ENCODE measurements around the gene R3HDM2.

R3HDM2 gene

DNA sequence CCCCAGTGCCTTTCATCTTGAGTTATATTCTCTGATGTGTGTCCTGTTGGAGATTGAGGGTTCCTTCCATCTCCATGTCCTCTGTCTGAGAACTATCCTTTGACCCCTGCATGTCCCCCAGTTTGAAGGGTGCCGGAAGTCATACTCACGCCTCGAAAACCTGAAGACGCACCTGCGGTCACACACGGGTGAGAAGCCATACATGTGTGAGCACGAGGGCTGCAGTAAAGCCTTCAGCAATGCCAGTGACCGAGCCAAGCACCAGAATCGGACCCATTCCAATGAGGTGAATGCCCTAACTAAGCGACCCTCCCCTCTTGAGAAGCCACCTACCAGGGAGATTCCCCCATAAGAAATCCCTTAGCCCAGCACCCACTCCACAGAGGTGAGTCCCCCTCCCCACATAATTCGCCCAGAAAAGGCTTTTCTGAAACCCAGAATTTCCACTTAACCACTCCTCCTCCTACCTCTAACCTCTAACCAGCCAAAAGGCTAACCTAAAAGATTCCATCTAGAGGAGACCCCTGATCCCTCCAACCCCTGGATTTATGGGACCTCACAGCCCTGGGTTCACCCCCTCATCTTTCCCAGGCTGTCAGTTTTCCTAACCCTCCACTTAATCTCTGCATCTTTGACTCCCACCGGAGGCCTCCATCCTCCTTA is 36.5 kb upstream of the R3HDM2 start:
- DNase-seq (ENCODE audit: low spot score), result no peak

DNA sequence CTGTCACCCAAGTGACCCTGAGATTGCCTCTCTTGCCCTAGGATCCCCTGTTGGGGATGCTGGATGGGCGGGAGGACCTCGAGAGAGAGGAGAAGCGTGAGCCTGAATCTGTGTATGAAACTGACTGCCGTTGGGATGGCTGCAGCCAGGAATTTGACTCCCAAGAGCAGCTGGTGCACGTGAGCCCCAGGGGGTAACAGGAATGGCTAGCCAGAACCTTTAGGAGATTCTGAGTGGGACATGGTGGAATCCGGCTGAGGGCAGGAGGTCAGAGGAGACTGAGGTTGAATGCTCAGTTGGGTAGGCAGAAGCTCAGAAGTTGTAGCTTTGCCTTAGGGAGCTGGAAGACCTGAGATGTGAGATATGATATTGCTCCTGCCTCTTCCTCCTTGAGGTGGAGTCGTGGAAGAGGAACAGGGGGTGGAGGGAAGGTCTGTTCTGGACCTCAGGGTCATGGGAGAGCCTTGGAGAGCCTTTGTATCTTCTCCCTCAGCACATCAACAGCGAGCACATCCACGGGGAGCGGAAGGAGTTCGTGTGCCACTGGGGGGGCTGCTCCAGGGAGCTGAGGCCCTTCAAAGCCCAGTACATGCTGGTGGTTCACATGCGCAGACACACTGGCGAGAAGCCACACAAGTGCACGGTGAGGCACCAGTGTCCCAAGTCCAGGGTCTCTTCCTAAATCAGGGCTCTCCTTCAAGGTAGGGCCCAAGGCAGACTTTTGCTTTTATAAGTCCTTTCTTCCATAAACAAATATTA is 35.1 kb upstream of the R3HDM2 start:
- no peak for DNase-seq (ENCODE audit: low spot score)

DNA sequence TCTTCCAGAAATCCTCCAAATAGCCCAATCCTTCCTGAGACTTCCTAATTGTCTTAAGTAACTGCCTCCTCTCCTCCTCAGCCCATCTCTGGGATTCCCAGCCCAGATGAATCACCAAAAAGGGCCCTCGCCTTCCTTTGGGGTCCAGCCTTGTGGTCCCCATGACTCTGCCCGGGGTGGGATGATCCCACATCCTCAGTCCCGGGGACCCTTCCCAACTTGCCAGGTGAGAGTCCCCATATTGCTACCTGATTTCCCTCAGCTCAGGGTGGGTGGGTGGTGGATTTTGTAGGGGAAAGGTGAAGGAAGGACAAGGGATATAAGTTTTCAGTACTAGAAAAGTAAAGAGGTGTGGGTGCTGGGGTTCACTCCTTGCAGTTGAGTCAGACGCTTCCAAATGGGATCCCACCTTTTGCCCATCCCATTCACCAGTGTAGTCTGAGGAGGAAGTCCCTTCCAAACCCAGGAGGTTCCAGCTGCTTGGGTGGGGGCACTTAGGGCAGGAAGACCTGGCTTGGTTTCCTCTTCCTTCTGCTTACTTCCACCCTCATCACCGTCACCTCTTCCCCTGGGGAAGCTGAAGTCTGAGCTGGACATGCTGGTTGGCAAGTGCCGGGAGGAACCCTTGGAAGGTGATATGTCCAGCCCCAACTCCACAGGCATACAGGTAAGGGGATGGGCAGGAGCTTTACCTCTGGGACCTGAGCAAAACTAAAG is 34.3 kb upstream of the R3HDM2 start:
- no peak for DNase-seq (ENCODE audit: low spot score)

DNA sequence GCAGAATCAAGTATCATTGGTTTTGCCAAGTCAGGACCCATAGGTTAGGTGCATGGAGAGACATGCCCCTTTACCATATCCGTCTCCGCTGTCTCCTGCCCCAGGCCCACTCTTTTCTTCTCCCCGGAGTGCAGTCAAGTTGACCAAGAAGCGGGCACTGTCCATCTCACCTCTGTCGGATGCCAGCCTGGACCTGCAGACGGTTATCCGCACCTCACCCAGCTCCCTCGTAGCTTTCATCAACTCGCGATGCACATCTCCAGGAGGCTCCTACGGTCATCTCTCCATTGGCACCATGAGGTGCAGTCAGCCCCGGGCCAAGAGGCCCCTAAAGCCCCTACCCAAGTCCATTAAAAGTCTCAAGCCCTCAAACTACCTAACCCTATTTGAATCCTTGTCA is 33.7 kb upstream of the R3HDM2 start:
- no peak for DNase-seq (ENCODE audit: low spot score)

DNA sequence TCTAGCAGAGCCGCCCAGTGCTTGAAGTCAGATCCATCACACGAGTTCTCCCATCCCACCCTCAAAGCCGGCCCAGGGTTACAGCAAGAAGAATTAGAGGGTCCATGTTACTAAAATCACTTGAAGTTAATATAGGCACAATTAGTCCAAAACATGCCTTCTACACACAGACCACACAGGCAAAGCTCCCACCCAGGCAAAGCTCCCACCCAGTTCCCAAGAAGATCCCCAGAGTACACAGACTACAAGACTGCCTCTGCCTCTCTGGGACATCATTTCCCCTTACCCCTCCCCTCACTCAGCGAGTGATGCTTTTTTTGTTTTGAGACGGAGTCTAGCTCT is 32.0 kb upstream of the R3HDM2 start:
- no peak for DNase-seq (ENCODE audit: low spot score)

DNA sequence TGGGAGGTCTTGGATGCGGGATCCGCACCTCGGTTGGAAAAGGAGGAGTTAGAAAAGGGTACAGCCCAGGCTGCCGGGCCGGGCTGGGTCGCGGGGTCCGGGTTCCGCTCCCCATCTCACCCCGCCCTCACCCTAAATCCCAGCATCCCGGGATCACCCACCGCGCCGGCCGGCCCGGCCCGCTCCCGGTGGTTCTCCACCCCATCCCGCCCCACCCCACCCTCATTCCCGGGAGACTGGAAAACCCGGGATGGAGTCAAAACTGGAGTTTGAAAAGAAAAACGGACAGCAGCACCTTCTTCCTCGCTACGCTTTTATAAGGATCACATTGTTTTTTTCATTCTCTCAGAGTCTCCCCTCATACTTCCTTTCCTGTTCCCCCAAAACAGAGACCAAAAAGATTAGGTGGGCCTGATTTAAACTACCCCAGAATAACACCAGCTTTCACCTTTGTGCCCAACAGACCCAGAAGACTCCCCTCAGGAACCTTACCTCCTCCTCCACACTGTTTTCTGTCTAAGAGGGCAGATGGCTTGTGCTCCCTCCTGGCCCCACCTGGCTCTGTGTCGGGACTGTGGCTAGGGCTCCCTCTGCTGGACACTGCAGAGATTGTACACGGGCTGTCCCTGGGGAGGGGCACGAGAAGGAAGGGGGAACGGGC is 31.5 kb upstream of the R3HDM2 start:
- DNase-seq (ENCODE audit: low spot score), result peak; percentile 99

DNA sequence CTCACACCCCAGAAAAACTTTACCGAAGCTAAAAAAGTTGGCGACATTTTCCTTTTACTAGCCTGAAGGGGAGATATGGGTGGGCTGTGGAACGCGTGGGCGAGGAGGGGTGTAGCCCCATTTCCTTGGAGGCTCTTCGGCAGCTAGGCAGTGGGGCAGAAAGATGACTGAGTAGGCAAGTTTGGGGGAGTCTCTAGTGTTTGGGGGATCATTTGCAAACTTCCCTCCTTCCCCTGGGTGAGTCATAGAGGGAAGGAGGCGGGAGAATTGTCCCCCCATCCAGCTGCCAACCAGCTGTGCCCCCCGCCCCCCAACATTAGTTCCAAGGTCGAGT is 31.0 kb upstream of the R3HDM2 start:
- DNase-seq (ENCODE audit: low spot score), result no peak

DNA sequence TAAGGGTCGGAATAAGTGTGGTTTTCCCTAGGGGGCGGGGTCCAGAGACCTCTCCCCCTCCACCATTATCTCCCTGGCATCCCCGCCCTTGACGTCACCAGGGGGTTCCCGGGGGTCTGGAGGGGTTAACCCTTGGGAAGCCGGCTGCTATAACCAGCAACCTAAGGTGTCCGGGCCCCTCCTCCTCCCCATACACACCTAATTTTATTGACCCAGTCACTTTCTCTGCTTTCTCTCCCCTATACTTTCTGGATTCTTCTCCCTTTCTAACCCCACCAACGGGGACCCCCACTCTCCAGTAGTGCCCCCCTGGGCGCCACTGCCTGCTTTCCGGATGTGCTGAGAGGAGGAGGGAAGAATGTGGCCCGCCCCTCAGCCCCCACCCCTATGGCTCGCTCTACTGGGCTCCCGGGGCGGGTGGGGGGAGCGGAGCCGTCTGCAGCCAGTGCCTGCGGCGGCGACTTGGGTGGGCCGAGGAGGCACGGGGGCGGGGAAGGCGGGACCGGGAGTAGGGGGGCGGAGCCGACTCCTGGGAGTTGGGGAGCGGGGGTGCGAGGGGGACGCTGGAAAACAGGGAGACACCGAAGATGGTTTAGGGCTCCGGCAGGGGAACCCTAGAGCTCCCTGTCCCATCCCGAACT is 30.6 kb upstream of the R3HDM2 start:
- DNase-seq (ENCODE audit: low spot score), result peak; percentile 80

DNA sequence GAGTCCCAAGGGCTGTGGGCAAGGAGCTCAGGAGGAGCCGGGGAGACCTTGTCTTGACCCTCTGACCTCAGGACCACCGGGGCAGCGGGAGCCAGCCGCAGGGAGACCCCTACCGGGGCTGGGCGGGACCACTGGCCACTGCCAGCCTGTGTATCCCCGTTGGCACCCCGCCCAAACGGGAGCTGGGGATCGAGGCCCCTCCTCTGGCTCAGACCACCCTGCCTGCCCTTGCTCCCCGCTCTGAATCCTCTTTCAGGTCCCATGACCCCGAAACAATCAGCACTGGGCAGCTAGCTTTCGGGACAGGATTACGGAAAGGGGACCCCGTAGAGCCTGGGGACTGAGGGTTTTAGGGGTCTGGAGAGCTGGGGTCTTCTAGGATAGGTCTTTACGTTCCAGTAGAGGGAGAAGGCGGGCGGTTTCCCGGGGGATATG is 30.0 kb upstream of the R3HDM2 start:
- DNase-seq (ENCODE audit: low spot score), result peak; percentile 18

DNA sequence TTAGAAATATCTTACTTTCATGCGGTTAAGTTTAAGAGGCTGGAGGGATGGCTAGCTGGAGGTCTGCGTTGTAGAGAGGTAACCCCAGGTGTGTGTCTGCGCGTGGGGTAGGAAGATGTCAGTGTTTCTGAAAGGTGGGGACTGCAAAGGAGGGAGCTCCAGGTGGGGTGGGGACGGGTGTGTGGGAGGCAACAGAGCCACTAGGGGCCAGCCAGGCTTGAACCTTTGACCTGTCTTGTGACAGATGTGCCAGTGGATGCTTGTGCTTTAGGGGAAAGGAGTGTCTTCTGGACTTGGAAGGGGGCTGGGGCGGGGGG is 29.6 kb upstream of the R3HDM2 start:
- DNase-seq (ENCODE audit: low spot score), result peak; percentile 23

DNA sequence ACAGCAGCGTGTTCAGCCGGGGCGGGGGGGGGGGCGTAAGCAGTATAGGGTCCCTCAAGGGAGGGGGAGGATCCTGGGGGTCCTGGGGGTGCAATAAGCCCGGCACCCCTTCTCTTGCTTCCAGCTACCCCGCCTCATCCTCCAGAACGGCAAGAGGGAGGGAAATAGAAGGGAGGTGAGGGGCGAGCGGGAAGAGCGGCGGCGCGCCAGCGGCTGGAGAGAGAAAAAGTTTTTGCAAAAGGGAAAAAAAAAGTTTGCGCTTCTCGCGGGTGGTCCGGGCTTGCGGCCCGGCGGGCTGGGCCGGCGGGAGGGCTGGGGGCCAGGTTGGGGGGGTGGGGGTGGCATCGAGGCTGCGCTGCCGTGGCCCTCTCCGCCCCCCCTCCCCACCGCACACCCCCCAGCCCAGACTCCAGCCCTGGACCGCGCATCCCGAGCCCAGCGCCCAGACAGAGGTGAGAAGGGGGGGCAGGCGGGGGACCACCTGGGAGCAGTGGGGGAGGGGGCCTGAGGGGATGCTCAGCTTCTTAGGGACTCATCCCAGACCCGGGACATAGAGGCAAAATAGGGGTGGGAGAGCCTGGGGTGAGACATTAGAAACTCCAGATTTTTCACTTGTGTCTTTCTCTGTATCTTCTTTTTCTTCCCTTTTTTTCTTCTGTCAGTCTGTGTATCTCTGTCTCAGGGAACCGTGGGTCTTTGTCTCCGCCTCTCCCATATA is 29.1 kb upstream of the R3HDM2 start, which contains the start of gene GLI1:
Gene GLI1, plus strand, starts transcription at position 36 of the 718 bp plus-strand sequence. CDS start 3,907 bp downstream, outside the sequence.
- peak; percentile 78 for DNase-seq (ENCODE audit: low spot score)

DNA sequence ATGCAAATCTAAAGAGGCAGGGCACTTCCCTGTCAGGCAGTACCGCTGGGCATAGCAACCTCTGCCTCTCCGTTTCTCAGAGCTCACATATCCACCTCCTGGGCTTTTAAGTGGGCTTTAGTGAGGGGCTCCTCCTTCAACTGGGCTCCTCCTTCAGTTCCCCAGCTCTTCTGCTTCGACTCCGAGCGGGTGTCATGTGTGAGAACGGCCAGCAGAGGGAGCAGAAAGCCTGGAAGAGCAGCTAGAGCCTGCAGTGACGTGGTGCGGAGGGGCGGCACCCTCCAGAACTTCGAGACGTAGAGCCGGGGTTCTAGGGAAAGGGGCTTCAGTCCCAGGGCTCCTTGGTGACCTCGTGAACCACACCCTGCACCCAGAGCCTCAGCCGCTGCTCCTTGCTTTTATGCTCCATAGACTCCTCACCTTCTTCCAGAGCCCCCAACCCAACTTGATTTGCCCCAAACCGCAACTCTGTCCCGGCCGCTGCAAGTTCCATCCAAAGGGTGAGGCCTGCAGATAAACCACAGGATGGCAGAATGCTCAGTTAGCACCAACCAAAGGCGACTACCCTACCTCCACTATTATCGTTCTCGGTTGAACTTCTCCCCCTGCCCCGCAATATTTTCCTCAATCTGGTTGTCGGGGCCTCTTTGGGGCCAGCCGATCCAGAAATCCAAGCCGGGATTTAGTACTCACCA is 28.4 kb upstream of the R3HDM2 start:
- peak; percentile 89 for DNase-seq (ENCODE audit: low spot score)

DNA sequence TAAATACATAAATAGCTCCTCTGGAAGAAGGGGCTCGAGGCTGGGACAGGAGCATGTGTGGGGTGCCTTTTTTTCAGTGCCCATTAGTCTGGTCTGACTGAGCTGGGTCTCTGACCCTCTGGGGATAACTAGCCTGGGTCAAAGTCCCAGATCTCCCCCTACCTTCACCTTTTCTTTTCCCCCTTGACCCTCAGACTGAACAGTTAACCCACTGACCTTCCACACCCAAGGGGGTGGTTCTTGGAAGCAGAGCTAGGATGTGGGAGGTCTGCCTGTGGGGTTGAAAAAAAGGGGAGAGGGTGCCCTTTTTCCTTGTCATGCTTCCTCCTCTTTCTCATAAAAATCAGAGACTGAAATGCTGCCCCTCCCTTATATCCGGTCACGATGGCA is 27.8 kb upstream of the R3HDM2 start:
- no peak for DNase-seq (ENCODE audit: low spot score)

DNA sequence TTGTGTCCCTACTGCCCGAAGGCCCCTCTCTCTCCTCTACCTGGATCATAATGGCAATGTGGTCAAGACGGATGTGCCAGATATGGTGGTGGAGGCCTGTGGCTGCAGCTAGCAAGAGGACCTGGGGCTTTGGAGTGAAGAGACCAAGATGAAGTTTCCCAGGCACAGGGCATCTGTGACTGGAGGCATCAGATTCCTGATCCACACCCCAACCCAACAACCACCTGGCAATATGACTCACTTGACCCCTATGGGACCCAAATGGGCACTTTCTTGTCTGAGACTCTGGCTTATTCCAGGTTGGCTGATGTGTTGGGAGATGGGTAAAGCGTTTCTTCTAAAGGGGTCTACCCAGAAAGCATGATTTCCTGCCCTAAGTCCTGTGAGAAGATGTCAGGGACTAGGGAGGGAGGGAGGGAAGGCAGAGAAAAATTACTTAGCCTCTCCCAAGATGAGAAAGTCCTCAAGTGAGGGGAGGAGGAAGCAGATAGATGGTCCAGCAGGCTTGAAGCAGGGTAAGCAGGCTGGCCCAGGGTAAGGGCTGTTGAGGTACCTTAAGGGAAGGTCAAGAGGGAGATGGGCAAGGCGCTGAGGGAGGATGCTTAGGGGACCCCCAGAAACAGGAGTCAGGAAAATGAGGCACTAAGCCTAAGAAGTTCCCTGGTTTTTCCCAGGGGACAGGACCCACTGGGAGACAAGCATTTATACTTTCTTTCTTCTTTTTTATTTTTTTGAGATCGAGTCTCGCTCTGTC is 26.1 kb upstream of the R3HDM2 start:
- no peak for DNase-seq (ENCODE audit: low spot score)

DNA sequence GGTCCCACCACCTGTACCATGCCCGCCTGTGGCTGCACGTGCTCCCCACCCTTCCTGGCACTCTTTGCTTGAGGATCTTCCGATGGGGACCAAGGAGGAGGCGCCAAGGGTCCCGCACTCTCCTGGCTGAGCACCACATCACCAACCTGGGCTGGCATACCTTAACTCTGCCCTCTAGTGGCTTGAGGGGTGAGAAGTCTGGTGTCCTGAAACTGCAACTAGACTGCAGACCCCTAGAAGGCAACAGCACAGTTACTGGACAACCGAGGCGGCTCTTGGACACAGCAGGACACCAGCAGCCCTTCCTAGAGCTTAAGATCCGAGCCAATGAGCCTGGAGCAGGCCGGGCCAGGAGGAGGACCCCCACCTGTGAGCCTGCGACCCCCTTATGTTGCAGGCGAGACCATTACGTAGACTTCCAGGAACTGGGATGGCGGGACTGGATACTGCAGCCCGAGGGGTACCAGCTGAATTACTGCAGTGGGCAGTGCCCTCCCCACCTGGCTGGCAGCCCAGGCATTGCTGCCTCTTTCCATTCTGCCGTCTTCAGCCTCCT is 25.4 kb upstream of the R3HDM2 start:
- DNase-seq (ENCODE audit: low spot score), result no peak

DNA sequence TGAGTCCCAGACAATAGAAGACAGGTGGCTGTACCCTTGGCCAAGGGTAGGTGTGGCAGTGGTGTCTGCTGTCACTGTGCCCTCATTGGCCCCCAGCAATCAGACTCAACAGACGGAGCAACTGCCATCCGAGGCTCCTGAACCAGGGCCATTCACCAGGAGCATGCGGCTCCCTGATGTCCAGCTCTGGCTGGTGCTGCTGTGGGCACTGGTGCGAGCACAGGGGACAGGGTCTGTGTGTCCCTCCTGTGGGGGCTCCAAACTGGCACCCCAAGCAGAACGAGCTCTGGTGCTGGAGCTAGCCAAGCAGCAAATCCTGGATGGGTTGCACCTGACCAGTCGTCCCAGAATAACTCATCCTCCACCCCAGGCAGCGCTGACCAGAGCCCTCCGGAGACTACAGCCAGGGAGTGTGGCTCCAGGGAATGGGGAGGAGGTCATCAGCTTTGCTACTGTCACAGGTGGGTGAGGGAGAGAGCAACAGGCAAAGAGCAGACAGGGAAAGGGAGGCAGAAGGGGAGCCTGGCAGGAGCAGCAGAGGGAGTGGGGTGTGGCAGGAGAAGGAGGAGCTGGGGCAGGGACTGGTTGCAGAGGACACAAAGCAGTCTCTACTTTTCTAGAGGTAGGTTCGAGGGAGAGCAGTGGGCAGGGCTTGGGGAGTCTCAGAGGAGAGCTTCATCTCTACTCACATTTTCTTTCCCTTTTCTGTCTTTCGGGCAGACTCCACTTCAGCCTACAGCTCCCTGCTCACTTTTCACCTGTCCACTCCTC is 24.7 kb upstream of the R3HDM2 start:
- DNase-seq (ENCODE audit: low spot score), result no peak

DNA sequence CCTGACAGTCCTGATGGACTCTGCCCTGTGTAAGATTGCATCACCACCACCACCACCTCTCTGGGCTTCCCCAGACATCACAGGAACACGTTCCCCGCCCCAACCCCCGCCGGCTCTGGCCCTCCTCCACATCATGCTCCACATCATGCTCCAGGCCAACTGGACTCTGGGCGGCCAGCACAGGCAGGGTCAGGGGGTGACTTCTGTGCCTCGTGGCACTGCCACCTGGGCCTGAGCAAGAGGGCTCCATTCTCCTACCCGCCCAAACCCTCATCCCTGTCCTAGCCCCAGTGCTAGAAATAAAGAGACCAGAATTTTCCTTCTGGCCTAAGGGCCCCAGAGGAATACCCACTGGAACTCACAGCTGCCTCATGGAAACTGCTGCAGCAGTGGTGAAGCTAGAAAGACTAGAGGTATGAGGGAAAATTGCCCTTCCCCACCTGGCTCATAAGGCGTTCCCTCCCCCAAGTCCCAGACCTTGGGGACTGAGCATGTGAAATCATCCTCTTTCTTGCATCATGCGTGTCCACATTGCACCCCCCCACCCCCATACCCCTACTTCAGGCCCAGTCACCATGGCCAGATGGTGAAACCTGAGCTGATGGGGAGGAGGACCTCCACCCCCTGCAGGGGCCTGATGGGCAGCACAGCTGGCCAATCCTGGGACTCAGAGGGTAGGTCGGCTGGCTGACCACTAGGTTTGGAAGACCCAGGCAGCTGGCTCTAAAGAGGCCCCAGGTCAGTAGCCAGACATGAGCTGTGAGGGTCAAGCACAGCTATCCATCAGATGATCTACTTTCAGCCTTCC is 23.9 kb upstream of the R3HDM2 start, which contains the start of gene INHBE:
Gene INHBE, plus strand, starts transcription at position 742 of the 808 bp plus-strand sequence. CDS start 230 bp downstream, outside the sequence.
- DNase-seq (ENCODE audit: low spot score), result no peak

DNA sequence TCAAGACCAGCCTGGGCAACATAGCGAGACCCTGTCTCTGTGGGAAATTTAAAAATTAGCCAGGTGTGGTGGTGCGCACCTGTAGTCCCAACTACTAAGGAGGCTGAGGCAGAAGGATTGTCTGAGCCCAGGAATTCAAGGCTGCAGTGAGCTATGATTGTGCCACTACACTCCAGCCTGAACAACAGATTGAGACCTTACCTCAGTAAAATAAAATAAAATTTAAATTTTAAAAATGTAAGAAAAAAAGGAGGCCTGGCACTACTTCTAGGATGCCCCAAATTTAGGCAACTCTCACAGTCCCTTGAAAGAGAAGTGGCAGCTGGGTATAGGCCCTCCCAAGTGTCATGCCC is 23.3 kb upstream of the R3HDM2 start:
- no peak for DNase-seq (ENCODE audit: low spot score)

Data from HuH-7.5 (cell line).